Lower leg skin (tissue), 4 donors: ENCODE results near the gene UBC. TPM values are rescaled to one million over a fixed set of nuclear protein-coding genes. Genes with fewer than 3 reads are reported as not detected.
"Not testable (repeated sequence)": the region's sequence is repeated elsewhere in the genome, so short reads cannot be mapped to it uniquely, and the experiment has no call there.

Experiments
- DNase-seq, 2 donors: peaks; one replicate each; pipeline ENCODE4 v3.0.0-alpha.2; 2019; ENCODE audit warnings: low spot score in 2 of 2
- H3K4me3 ChIP-seq: fragments of 200-600 bp; sonication (generic); 2 replicates; pipeline ENCODE4 v1.5.1; 2017; ENCODE audit warnings: mild to moderate bottlenecking, low read depth; ENCODE audit not compliant: poor library complexity, severe bottlenecking
- CTCF ChIP-seq, 3 donors: fragments of 450-650 bp; IDR thresholded peaks; one replicate each; pipeline ENCODE4 v1.5.1; 2016; ENCODE audit warnings: antibody characterized with exemption in 3 of 3, mild to moderate bottlenecking in 3 of 3, moderate library complexity in 2 of 3
- POLR2A ChIP-seq, 2 donors: fragments of 450-650 bp; IDR thresholded peaks; one replicate each; pipeline ENCODE4 v1.6.1; 2016 to 2017; ENCODE audit warnings: antibody characterized with exemption in 2 of 2, mild to moderate bottlenecking in 1 of 2, moderate library complexity in 1 of 2
- WGBS, 2 donors: methylation state at CpG; one replicate each; pipeline ENCODE4 v1.1.5; 2018; 5-methylcytosine and 5-hydroxymethylcytosine counted together
- intact Hi-C: fragments of 100-400 bp; cut with DNase I; formaldehyde crosslinking; loops from one replicate; pipeline ENCODE4 v1.15.0; 2023; ENCODE audit warnings: low total_unique reads
- total RNA-seq, 4 donors: library from RNA; depleted of rRNA; stranded (reverse); fragments of >200 nt; gene quantifications; one replicate each; pipeline ENCODE4 v1.1.0, GENCODE V29; 2016

The UBC gene
- total RNA-seq, 4 donors from 2014 or later = 1,350 to 1,636 (median 1,452) TPM

- WGBS, 2 donors = 72 to 74% methylated on average over 15 of the region's 15 CpGs
- intact Hi-C loops = loop anchor here (1.0 kb wide), 1 partner anchor 18 kb away; no protein-coding TSS in a partner anchor
- no peak overlapping the region for H3K4me3 ChIP-seq
- no peak for TF ChIP-seq POLR2A (IDR thresholded peaks at IDR 0.05)
- no peak for TF ChIP-seq CTCF (IDR thresholded peaks at IDR 0.05)
- DNase-seq = no peak
Observed at GRCh38 chr12:124884587-124885438, 29.6 kb downstream of the UBC start.

- DNase-seq = no peak
- H3K4me3 ChIP-seq = no peak overlapping the region
- 59 to 81% methylated on average over 10 of the region's 10 CpGs for WGBS, 2 donors
- intact Hi-C loops = no loop called here
- TF ChIP-seq CTCF (IDR thresholded peaks at IDR 0.05) (no peak), POLR2A (IDR thresholded peaks at IDR 0.05) (no peak)
Observed at GRCh38 chr12:124883263-124884130, 31.0 kb downstream of the UBC start.

GRCh38 chr12:124881123-124881522 is 33.3 kb downstream of the UBC start:
- intact Hi-C loops = no loop called here
- H3K4me3 ChIP-seq = no peak overlapping the region
- no peak for DNase-seq
- WGBS, 2 donors = 69 to 71% methylated on average over 10 of the region's 10 CpGs
- TF ChIP-seq CTCF (IDR thresholded peaks at IDR 0.05) (no peak), POLR2A (IDR thresholded peaks at IDR 0.05) (no peak)

- H3K4me3 ChIP-seq, intact Hi-C loops, DNase-seq: not testable (repeated sequence)
- WGBS, 2 donors = 83 to 87% methylated on average over 10 to 11 of the region's 11 CpGs
Observed at GRCh38 chr12:124880335-124880734, 34.1 kb downstream of the UBC start.

GRCh38 chr12:124878795-124879516 is 35.5 kb downstream of the UBC start:
- no peak for TF ChIP-seq CTCF (IDR thresholded peaks at IDR 0.05)
- no peak for TF ChIP-seq POLR2A (IDR thresholded peaks at IDR 0.05)
- WGBS, 2 donors = 87 to 96% methylated on average over 18 of the region's 18 CpGs
- no peak for DNase-seq
- H3K4me3 ChIP-seq = no peak overlapping the region
- intact Hi-C loops = no loop called here
